AG09309 (cell line): Measurements from ENCODE around the gene GGA1.
A peak's percentile ranks its signal among the peaks of the same experiment; 100 is the strongest.

Experiments used
- DNase-seq: peaks from one replicate; pipeline ENCODE4 v3.0.0-alpha.2; 2010; ENCODE audit warnings: low read depth
- H3K4me3 ChIP-seq: 2 replicates; pipeline ENCODE4 v1.5.1; 2011; ENCODE audit warnings: mild to moderate bottlenecking, low read depth, low read length, moderate library complexity; ENCODE audit not compliant: control insufficient read depth
- CTCF ChIP-seq: IDR thresholded peaks from 2 replicates; pipeline ENCODE4 v1.5.1; 2011; ENCODE audit warnings: mild to moderate bottlenecking, low read depth, low read length, inconsistent platforms; ENCODE audit not compliant: insufficient read depth, control insufficient read depth; ENCODE audit errors: missing control alignments

GGA1 gene

DNA sequence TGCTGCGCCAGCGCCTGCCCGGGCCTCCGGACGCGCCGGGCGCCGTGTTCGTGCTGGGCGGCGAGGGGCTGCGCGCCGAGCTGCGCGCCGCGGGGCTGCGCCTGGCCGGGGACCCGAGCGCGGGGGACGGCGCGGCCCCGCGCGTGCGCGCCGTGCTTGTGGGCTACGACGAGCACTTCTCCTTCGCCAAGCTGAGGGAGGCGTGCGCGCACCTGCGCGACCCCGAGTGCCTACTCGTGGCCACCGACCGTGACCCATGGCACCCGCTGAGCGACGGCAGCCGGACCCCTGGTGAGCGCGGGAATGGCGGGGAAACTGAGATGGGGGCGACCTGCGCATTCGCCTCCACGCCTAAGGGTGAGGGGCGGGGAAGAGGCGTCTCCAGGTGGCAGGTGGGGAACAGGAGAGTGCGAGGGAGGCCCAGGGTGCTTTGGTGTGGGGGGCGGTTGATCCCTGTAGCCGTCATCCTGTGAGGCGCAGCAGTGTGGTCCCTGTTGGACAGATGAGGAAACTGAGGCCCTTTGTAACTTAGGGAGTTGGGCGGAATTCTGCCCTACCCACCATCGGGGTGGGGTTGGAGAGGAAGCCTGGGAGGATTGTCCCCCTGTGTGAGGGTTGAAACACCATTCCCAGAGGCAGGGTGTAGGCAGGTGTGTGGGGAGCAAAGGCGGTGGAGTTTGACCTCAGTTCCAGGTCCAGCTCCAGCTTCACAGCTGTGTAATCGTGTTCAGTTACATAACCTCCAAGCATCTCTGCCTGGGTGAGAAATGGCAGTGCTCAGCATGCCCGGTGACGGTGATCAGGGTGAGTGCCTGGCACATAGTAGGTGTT is 50.6 kb downstream of the GGA1 start:
- H3K4me3 ChIP-seq, result peak overlapping the region; percentile 84
- no peak for TF ChIP-seq CTCF
- DNase-seq, result no peak

GRCh38 chr22:37659897-37660708 is 51.5 kb downstream of the GGA1 start:
- DNase-seq, result no peak
- TF ChIP-seq CTCF, result no peak
- H3K4me3 ChIP-seq, result peak overlapping the region; percentile 84

DNA sequence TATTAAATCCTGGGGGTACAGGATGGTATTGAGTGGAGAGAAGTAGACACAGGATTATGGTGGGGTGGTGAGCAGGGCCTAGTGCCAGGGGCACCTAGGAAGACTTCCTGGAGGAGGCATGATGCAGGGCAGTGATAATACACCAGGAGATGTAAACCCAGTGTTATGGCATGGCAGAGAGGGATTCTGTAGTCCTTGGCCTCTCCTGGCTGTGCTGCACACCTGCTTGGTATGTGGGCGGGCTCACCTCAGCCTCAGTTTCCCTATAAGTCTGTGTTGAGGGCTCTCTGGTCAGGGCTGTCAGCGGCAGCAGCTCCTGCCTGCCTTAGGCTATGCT is 52.0 kb downstream of the GGA1 start:
- no peak overlapping the region for H3K4me3 ChIP-seq
- DNase-seq, result no peak
- no peak for TF ChIP-seq CTCF

DNA sequence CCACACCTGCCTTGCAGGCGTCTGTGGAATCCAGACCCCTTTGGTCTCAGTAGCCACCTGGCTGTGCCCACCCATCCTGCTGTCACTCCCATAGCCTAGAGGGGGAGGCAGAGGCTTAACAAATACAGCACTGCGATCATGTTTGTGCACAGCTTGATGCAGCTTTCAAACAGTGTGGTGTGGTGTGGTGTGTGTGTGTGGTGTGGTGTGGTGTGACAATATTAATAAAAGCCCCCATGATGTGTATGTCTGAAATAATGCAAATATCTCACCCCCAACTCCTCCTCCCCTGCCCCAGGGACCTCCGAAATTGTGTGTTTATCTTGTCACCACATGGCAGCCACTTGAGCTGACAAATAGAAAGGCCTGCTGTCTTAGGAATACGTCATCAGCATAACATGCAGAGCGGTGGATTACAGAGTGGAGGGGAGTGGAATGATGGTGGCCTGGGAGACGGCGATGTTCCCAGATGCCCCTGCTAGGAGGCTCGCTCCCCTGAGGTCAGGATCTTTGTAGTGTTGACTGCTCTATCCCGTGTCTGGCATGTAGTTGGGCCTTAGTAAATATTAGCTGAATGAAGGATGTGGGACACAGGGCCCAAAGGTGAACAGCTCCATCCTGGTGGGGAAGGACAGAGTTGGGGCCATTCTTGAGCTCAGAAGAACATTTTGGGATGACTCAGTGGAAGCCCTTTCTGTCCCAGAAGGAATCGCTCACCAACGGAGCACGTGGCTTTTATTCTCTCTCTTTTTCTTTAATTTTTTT is 52.7 kb downstream of the GGA1 start:
- TF ChIP-seq CTCF, result peak; percentile 72
- DNase-seq, result no peak
- no peak overlapping the region for H3K4me3 ChIP-seq

- no peak for DNase-seq
- no peak for TF ChIP-seq CTCF
- H3K4me3 ChIP-seq, result no peak overlapping the region
Observed at GRCh38 chr22:37662039-37662438, 53.4 kb downstream of the GGA1 start.

- TF ChIP-seq CTCF, result no peak
- no peak overlapping the region for H3K4me3 ChIP-seq
- no peak for DNase-seq
Observed at GRCh38 chr22:37663521-37664140, 55.0 kb downstream of the GGA1 start.
